GM19452 (cell line): ENCODE measurements around the gene C3orf18.

Source experiments
- ATAC-seq: cut with Tn5 transposase; IDR thresholded peaks from one replicate; pipeline ENCODE4 v1.9.1; 2021; ENCODE audit not compliant: unreplicated experiment

C3orf18 gene

DNA sequence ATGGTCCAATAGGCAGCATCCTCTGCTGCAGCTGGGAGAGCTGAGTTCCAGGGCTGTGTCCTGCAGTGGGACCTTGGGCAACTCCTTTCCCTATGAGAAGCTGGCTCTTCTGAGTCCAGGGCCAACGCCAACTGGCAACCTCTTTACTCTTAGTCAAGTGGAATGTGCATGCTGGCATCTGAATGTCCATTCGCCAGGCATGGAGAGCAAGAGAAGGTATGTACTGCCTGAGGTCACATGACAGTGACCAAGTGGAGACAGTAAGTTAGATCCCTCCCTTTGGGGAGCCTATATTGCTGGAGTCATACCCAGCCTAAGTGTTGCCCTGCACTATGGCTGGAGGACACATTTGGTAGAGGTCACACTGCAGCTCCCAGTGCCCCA lies 13.9 kb upstream of the C3orf18 start:
- no peak for ATAC-seq

DNA sequence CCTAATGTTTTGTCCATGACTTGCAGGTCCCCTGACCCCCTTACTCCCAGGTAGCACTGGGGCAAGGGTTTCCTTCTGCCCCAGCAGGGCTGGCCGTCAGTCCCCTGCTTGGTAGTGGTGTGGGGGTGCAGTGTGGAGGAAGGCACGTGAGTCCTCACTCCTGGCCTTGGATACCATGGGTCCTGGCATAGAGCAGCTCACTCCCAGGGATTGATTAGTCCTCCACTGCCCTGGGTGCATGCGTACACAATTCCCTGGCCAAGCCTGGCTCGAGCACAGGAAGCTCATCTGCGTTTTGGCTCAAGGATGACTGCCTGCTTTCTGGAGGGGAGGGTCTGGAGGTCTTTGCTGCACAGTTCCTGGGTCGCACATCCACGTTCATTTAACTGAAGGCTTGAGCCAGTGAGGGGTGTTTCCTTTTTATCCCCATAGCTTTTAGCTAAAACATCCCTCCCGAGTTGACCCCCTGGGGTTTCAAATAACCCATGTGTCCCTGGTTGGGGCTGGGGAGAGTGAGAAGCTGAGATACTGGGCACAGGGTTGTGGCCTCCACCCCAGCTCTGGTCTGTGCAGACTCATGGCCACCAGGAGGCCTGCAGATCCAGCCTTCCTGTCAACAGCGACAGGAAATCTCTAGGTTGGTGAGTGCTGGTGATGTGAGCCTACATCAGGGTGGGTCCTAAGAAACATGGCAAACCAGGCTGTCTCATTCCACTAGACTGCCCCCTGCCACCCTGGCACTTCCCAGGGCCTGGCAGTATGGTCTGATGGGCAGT lies 13.3 kb upstream of the C3orf18 start:
- no peak for ATAC-seq

DNA sequence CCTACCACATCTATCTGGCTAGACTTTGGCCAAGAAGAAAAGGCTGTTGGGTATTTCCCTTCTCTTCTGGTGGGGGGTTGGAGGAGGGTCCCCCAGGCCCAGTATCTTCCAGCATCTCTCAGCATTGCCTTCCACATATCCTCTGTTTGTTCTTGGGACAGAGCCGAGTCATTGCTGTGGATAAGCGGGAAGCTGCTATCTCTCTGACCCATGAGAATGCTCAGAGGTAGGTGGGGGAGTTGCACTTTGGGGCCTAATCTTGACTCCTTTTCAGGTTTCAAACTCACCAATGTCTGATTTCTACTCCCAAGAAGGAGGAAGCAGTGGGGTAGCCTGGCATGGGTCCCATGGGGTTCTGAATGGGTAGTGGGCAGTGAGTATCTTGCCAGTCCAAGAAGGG lies 9.8 kb upstream of the C3orf18 start:
- ATAC-seq: no peak

DNA sequence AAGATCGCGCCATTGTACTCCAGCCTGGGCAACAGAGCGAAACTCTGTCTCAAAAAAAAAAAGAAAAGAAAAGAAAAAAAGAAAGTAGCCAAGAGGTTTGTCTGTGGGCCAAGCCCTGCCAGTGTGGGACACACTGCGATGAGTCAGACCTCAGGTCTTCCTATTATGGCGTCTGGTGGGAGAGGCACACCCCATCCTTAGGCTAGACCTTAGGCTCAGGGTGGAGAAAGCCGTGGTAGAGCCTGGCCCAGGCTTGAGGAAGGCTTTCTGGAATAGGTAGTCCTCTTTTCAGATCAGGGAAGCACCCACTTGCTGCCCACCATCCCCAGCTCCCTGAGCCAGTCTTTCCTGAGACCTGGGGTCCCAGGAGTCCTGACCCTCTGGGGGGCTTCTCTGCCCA lies 7.8 kb upstream of the C3orf18 start:
- no peak for ATAC-seq

DNA sequence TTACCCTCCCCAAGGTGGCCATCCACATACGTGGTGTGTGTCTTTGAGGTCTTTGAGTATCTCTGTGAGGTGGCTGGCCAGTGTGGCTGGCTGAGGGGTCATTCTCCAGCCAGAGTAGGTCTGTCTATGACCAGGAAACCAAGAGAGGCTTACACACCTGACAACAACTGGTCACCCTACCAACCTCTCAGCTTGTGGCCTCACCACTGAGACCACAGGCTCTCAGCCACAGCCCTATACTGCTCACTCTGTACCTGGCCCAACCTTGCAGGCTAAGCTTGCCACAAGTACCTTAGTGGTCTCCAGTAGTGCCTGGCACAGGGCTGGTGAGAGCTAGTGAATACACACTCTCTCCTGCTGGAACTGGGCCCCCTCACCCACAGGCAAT lies 6.9 kb upstream of the C3orf18 start:
- no peak for ATAC-seq

DNA sequence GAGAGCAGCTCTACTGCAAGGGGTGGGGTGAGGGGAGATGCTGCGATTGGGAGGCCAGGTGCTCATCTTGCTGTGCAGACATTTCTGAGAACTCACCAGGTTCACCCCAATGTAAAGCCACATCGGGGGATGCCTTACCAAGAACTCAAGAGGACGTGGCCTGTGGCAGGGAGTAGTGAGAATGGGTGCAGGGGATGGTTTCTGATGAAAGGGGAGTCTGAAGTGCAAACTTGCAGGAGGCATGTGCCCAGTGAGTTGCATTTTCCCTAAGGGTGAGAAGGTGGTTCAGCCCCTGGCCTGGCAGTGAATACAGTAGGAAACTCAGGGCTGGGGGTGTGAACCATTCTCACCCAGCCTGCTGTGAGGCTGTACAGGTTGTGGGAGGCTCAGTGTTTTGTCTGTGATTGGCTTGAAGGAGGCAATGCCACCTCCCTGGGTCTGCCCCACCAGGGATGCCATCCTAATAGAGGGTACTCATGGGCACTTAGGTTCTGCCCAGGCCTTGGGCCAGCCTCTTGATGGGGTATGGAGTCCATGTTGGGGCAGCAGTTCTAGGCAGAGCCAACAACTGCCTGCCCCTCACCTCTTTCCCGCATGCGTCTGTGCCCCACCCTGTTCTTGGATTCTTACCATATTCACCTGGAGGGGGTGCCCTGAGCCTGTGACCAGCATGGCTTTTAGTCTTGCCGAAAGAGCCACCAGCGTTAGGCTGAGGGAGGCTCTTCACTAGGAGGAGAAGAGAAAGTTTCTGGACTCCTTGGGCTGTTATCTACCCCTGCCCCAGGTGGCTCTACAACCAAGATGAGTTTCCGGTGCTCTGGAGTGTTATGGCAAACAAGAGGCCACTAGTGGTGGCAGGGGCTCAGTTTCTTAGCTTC lies 6.3 kb upstream of the C3orf18 start:
- no peak for ATAC-seq

DNA sequence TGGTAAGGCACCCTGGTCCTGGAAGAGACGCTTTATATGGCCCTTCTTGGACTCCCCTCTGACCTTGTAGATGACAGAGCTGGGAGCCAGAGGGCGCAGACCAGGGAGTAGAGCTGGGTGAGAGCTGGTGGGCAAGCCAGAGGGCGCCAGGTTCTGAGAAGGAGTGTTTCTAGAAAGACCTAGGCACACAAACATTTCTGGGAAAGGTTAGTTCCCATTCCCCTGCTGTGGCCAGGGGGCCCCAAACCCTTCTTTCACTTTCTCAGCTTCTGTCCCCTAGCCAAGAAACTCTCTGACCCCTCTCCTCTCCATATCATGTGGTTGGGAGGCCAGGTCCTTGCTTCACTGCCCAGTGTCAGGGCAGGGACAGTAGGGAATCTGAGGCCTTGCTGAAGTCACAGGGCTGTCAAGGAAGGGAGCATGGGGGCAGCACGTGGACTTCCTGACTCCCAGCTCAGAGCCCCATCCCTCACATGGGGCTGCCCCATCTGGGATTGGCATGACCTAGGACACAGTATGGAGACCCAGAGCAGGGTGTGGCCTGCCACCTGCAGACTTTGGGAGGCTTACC lies 5.3 kb upstream of the C3orf18 start:
- no peak for ATAC-seq

DNA sequence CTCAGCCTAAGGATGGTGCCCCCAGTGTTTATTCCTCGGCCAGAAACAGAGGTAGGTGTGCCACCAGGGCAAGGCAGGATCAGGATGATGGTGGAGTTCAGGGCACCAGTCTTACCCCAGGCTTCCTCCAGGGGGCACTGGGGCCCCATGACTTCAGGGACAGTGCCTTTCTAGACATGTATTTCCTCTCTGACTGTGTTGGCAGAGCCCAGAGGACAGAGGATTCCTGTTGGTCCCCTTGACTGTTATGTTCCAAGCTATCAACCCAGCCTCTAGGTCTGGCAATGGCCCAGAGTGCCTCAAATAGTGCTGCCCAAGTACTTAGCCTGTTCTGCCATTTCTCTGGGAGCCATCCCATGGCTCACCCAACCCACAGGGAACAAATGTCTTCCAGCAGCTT lies 4.6 kb upstream of the C3orf18 start:
- no peak for ATAC-seq

DNA sequence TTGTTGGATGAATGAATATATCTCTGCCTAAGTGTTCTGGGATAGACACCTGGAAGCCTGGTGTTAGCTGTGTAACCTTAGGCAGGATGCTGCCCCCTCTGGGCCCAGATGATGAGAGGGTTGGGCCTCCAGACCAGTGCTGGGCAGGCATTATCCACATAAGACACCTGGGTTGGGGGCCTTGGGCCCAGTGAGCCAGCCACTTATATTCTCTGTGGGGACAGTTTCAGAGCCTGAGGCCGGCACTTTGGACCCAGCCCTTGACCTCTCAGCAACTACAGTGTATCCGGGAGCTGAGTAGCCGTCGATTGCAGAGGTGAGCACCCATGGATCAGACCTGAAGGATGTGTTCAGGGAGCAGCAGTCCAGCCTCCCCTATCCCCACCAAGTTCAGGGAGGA lies 3.9 kb upstream of the C3orf18 start:
- no peak for ATAC-seq

DNA sequence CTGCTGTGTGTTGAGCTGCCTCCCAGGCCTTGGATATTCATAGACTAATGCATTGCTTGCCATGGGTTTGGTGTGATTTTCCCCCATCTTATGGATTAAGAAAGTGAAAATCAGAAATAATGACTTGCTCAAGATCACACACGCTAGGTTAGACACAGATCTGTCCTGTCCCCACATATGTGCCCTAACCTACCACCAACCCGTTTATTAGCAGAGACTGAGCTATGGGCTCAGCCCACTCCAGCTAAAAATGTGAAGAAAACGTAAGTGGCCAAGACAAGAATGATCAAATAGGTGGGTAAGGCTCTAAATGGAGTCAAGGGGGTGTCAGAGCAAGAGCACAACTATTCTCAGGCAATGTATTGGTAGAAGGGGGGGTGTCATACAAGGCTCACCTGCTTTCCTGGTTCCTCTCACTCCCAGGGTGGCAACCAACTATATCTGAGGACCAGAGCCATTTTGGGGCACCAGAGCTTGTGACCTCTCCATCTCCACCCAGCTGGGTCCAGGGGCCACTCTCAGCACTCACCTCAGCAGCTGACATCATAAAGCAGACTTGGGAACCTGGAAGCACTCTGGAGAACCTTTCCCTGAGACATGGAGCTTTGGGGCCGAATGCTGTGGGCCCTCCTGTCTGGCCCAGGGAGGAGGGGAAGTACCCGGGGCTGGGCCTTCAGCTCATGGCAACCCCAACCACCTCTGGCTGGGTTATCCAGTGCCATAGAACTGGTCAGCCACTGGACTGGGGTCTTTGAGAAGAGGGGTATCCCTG lies 3.1 kb upstream of the C3orf18 start:
- ATAC-seq: no peak

DNA sequence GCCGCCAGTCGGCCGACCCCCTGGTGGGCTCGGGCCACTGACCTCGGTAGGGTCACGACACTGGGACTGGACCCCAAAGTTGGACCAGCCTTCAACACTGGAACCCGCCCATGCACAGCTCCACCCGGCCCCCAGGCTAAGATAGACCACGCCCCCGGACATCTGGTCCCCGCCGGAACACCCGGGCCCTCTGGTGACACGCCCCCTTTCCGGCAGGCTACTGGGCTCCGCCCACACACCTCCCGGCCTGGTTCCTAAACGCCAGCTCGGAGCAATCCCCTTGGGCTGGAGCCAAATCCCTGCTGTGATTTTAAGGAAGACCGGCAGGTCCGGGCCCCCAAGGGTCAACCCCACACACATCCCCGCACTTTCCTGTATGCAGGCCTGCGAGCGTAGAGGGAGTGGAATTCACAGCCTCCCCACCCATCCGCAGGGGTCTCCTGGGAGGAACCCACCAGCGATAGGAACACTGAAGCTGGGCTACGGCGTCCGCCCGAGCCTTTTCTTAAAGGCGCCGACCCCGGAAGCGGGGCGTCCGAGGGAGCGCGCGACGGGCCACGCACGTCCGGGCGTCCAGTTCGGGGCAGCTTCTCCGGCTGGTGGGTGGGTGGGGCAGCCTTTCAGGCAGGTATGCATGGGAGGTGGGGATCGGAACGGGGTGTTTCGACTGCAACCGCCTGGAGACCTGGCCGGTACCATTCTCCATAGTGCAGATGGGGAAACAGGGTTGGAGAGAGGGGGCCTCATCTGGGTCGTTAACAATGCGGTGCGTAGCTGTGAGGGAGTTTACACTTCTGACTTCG lies 1.6 kb upstream of the C3orf18 start, which contains the start of gene HEMK1:
HEMK1 (plus strand) TSS at position 576 of the 803 bp plus-strand sequence. CDS start 1,583 bp downstream, outside the sequence.
- ATAC-seq: peak; percentile 64

DNA sequence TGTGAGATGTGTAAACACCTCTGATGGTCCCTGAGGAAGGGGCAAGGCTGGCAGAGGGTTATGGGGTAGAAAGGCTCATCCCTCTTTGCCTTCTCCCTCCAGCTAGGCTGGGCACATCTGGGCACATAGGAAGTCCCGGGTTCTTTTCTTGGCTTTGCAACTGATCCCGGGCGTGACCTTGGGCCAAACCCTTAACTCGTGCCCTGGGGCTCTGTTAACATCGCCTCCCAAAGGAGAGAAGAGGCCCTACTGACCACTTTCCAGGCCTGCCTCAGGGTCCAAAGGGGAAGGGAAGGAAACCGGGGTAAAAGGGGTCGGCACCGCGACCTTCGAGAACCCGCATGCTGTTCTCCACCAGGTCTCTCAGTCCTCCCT lies 549 bp downstream of the C3orf18 start:
- no peak for ATAC-seq

DNA sequence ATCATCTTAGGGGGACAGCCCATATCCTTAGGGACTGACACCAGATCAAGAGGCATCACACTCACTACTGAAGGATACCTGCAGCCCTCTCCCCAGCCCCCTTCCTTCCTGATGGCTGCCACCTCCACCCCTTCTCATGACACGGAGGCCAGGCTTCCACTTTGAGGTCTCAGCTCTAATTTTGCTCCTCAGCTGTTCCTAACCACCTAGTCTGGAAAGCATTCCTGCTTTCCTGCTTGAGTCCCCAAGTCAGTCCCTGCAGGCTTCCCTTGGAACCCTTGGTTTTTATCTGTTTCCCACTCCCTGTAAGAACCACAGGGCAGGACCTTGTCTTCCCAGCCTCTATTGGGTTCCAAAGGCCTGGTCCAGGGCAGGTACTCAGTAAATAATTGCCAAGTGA lies 3.2 kb downstream of the C3orf18 start:
- no peak for ATAC-seq

DNA sequence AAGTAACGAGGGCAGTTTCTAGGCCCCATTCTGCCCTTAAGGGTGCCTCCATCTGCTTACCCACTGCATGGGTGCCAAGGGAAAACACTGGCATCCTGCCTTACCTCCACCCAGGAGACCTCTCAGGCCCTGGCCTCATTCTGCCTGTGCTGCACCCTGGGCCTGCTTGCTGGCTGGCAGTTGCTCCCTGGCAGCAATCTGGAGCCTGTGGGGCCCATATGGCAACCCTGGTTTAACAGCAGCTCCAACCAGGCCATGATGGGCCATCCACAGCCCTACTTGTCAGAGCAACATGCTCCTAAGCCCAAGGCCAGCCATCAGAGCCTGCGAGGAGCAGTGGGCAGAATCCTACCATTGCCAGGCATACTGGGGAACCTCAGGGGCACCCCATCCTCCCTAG lies 3.7 kb downstream of the C3orf18 start:
- no peak for ATAC-seq

DNA sequence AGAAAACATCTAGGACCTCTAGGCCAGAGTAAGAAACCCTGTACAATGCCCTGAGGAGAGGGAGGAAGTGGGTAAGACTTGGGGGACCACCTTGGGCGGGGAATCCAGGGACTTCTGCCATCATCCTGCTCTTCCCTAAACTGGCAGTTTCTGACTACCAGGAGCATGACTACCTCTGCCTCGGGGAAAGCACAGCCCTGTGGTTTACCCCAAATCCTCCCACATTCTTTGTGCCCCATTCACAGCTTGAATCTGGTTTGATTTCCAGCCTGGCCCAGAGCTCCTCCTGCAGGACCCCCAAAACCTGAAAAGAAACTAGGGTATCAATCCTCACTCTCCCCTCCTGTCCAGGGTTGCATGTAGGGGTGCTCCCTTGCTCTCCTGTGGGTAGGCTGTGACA lies 4.7 kb downstream of the C3orf18 start:
- no peak for ATAC-seq

DNA sequence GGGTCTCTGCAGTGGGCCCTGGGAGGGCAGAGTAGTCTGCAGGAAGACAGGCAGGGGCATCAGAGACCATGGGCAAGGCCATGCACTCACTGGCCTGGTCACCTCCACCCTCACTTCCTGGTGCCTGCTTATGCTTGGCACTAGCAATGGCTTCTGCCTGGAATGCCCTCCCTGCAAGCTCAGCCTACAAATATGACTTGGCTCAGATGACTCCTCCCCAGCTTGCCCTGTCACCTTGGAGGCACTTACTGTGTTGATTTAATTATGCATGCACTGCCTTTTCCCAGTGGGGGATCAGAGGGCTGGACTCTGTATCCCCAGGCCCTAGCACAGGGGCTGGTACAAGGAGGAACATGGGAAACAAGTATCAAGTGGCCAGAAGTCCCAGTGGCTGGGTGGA lies 7.8 kb downstream of the C3orf18 start:
- ATAC-seq: no peak

DNA sequence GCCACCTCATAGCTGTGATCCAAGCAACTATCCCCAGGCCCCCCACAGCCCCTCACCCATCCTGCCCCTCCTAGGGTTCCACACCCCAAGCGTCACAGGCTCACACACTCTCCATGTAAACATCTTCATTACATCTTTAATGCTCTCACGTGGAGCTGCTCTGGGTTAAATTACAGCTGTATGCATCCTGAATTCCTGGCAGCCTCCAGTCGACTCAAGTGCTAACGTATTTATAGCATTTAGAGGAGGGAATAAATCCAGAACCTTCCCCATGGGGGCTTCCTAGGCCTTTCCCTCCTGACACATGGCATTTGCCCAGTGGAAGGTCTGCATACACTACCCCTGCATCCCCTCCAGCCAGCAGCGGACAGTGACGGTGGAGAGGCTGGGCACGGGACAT lies 9.6 kb downstream of the C3orf18 start:
- ATAC-seq: no peak

DNA sequence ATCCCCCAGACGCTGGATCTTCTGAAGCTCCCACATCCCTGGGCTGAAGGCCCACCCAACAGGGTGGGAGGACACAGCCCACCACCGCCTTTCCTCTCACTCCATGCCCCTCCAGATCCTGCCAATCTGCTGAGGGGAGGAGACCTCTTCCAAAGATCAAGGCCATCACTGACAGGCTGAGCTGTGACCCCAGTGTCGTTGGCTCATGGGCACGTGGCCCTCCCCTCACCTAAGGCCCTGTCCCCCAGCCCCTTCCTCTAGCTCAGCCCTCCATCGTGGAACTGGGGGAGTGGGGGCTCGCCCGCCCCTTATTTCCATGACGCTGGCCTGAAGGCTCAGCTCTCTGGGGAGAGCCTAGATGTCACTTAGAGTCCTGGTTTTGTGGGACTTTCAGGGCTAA lies 10.4 kb downstream of the C3orf18 start:
- no peak for ATAC-seq

DNA sequence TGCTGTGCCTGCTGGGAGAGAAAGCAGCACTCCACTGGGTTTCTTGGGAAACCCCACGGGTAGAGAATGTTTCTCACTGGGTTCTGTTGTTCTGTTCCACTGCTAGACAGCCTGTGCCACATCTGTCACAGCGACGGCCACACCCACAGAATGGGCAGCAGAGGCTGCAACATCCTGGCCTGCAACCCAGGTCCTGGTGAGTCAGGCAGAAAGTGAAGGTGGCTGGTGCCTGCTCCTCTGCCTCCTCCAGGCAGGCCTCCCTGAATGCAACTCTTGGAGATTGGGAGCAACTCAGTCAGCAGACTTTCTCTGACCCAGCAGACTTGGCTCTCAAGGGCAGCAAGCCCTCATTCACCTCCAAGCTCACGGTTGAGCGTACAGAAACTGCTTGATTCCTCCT lies 13.0 kb downstream of the C3orf18 start:
- no peak for ATAC-seq

DNA sequence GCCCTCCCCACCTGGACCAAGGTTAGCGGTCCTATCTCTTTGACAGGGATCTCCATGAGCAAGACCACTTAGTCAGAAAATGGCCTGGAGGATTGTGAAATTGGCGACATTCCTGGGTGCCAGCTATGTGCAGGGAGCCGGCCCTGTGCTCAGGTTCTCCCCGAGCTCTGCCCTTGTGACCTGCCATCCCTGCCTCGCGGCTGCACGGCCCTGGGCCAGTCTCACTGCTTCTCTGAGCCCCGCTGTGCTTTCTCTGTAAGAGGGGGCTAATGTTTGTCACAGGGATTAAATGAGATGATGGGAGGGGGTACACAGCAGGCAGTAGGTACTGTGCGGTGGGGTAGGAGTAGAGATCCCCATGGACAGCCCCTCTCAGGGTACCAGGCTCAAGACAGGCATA lies 14.9 kb downstream of the C3orf18 start:
- no peak for ATAC-seq
